ENCODE measurements around the gene CYP39A1.
"Not testable (repeated sequence)": the region's sequence is repeated elsewhere in the genome, so short reads cannot be mapped to it uniquely, and the experiment has no call there.

The CYP39A1 gene

DNA sequence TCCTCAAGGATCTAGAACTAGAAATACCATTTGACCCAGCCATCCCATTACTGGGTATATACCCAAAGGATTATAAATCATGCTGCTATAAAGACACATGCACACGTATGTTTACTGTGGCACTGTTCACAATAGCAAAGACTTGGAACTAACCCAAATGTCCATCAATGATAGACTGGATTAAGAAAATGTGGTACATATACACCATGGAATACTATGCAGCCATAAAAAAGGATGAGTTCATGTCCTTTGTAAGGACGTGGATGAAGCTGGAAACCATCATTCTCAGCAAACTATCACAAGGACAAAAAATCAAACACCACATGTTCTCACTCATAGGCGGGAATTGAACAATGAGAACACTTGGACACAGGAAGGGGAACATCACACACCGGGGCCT, 4.5 kb downstream of the CYP39A1 start:
- DNase-seq: not testable (repeated sequence)

GRCh38 chr6:46645265-46645664, 7.4 kb downstream of the CYP39A1 start:
- DNase-seq: no peak

GRCh38 chr6:46642928-46643751, 9.5 kb downstream of the CYP39A1 start:
- no peak for DNase-seq

- no peak for DNase-seq
Observed at GRCh38 chr6:46638650-46639049, 14.0 kb downstream of the CYP39A1 start.

GRCh38 chr6:46637933-46638332, 14.7 kb downstream of the CYP39A1 start:
- no peak for DNase-seq

- DNase-seq: no peak
Observed at GRCh38 chr6:46637145-46637544, 15.5 kb downstream of the CYP39A1 start.

- DNase-seq: no peak
Observed at GRCh38 chr6:46635462-46635861, 17.2 kb downstream of the CYP39A1 start.

GRCh38 chr6:46632053-46632452, 20.6 kb downstream of the CYP39A1 start:
- no peak for DNase-seq

GRCh38 chr6:46629691-46630090, 22.9 kb downstream of the CYP39A1 start:
- DNase-seq: no peak

DNA sequence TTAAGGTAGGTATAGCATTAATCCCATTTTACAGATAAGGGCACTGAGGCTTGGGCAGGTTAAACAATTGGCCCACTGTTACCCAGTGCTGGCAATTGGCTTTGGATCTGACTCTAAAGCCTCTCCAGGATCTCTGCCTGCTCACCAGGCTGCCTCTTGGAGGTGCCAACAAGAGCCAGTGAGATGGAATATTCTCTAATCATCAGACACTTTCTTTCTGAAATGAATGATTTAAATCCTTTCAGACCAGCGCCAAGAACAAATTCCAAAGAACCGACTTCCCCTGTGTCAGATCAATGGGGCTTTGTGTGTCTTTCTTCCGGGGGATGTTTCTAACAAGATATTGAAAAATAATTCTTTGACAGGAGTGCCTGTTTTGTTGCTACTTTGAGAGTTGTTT, 23.6 kb downstream of the CYP39A1 start:
- DNase-seq: no peak

DNA sequence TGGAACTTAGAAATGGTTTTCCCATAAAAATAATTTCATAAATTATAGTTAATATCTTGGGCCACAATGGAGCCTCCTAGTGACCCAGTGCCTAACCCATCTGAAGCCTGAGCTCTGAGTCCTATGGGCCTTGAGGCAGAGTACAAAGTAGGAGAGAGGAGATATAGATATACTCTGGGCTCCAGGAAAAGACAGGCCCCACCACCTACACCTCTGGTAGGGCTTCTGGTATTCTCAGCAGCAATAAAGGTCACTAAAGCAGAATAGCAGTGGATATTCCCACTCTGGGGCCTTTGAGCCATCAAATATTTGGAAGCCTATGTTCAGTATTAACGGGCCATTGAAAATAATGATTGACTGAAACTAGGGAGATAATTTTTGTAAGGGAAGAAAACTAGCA, 24.1 kb downstream of the CYP39A1 start:
- DNase-seq: no peak

- DNase-seq: no peak
Observed at GRCh38 chr6:46626976-46627375, 25.6 kb downstream of the CYP39A1 start.

DNA sequence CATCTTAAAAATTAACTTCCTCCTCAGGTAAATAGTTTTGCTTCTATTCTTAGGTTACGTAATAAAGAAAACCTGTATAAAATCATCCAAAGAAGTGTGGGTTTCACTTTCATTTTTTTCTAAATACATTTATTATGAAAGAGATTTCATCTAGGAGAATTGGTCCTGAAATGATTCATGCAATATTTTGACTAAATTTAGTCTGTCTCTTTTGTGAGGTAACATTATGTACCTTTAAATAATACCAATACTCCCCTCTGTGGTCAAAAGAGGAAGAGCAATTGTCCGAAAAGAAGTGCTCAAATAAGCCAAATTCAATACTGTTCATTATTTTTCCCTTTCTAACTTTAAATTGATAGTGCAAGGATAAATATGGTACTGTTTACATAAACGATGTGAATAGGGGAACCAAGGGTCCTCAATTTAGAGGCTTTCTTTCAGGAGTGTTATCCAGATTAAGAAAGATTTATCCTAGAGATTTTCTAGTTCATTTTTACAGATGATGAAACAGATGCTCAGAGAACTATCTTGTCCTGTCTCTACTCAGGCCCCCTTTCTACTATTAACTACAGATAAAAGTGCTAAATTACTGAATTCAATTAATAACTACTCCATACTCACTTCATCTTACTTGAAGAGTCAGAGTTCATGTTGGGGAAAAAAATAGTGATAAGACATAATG, 26.2 kb downstream of the CYP39A1 start:
- DNase-seq: no peak

GRCh38 chr6:46618726-46619125, 33.9 kb downstream of the CYP39A1 start:
- DNase-seq: no peak

DNA sequence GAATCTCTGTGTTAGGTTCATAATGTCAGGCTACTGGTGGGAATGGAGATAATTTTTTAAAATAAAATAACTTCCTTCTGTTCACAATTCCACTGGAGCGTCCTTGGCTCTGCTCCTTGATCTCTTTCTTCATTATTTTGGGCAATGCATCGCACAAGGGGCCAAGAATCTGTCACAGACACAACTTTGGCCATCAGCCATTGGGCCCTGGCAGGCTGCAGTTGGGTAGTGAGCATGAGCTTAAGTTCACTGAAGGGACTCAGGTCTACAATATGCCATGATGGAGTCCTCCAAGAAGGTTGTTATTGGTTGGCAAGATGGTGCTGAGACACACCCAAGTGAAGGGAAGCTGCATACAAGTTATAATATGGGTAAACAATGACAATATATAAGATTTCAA, 40.0 kb downstream of the CYP39A1 start:
- no peak for DNase-seq

GRCh38 chr6:46610862-46611553, 41.6 kb downstream of the CYP39A1 start:
- DNase-seq: no peak

DNA sequence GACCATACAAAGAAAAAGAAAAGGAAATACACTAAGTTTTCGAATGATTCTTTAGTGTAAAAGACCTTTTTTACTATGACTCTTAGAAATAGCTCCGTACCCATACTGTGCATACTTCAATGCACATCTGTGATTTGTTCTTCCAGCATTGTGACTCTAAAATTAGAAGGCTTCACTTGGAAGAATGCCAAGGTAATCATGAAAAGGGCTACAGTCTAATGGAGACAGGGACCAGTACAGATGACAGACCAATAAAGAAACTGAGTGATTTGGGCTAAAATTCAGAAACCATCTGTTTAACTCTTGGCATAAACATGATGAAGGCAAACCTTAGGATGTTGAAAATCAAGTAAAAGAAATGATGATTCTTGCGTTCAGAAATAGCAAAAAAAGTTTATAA, 46.3 kb downstream of the CYP39A1 start:
- no peak for DNase-seq

GRCh38 chr6:46605091-46605797, 47.4 kb downstream of the CYP39A1 start:
- DNase-seq: no peak

- DNase-seq: no peak
Observed at GRCh38 chr6:46598215-46598614, 54.4 kb downstream of the CYP39A1 start.

DNA sequence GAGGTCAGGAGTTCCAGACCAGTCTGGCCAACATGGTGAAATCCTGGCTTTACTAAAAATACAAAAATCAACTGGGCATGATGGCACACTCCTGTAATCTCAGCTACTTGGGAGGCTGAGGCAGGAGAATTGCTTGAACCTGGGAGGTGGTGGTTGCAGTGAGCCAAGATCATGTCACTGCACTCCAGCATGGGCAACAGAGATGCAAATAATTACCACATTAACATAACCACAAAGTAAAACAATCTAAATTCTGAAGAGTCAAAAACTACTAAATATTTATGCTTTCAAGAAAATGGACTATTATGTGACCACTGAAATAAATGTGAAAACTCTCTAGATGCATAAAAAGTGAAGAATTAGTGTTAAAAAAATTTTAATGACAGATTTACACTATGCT, 59.9 kb downstream of the CYP39A1 start:
- no peak for DNase-seq

DNA sequence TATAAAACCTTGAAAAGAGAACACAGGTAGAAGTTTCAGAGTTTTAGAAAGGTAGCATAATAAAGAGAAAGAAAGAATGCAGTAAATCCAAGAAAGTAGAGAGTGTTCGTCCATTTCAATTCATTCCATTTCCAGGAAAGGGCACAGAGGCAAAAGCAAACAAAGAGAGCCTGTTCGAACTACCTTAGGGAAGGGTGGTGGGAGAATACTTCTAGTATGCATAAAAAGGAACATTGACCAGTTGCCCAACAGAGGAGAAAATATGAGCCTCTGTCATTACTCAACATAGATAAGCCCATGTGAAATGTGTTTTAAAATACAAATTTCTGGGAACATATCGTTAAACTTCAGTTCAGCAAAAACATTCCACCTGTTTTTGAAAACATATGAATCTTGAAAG, 60.6 kb downstream of the CYP39A1 start:
- DNase-seq: no peak

- no peak for DNase-seq
Observed at GRCh38 chr6:46590765-46591164, 61.9 kb downstream of the CYP39A1 start.

DNA sequence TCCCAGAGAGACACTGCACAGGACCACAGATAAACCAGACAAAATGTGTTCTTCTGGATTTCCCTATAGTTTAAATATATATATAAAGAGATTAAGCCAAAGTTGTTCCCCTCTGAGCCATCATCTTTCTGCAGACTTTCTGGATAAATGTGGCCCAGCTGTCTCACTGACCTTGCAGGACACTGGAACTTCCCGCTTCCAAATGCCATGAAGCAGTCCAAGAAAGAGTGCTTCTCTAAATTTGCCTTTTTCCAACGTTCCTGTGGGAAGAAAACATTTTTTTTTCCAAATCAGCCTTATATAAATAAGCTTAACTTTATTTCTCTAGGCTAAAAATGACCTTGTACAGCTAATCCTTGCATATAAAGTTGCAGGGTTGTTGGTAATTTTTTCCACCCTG, 65.7 kb downstream of the CYP39A1 start:
- no peak for DNase-seq
